Brain microvascular endothelial cell (primary cell): Measurements from ENCODE around the gene NCAM1.
A peak's percentile ranks its signal among the peaks of the same experiment; 100 is the strongest.

ENCODE experiments used
- DNase-seq: peaks from one replicate; pipeline ENCODE4 v3.0.0-alpha.2; 2020
- H3K27ac ChIP-seq: fragments of 250-450 bp; sonication (Bioruptor Pico); 2 replicates; pipeline ENCODE4 v1.5.1; 2020; ENCODE audit warnings: mild to moderate bottlenecking, moderate library complexity
- H3K27me3 ChIP-seq: fragments of 250-450 bp; sonication (Bioruptor Pico); replicated peaks from 2 replicates; pipeline ENCODE4 v1.5.1; 2020; ENCODE audit warnings: mild to moderate bottlenecking
- H3K36me3 ChIP-seq: fragments of 250-450 bp; sonication (Bioruptor Pico); replicated peaks from 2 replicates; pipeline ENCODE4 v1.5.1; 2020; ENCODE audit warnings: mild to moderate bottlenecking
- H3K4me3 ChIP-seq: 2 replicates; pipeline ENCODE4 v1.5.1; 2011; ENCODE audit warnings: low read depth, mild to moderate bottlenecking, control low read depth, low read length, moderate library complexity
- in situ Hi-C: cut with HindIII; loops from 2 replicates; pipeline ENCODE4 v1.10.0; 2017; ENCODE audit warnings: low sequenced_read_pairs, low pct_ligation_motif_present
- TF ChIP-seq, protein P1 (sequence below): IDR thresholded peaks from 2 replicates; pipeline ENCODE4 v1.5.1; 2011; ENCODE audit warnings: low read depth, mild to moderate bottlenecking, moderate library complexity, low read length, control low read depth, inconsistent platforms; ENCODE audit errors: missing control alignments

Gene NCAM1

GRCh38 chr11:112965656-112966055 lies 4.4 kb downstream of the NCAM1 start:
- Histone ChIP-seq H3K4me3 (no peak overlapping the region), H3K27me3 (peaks cover 22% of the 10 kb centered on the region), H3K27ac (no peak overlapping the region), H3K36me3 (no peaks in the 10 kb centered on the region)
- DNase-seq, result no peak
- TF ChIP-seq, protein P1, sequence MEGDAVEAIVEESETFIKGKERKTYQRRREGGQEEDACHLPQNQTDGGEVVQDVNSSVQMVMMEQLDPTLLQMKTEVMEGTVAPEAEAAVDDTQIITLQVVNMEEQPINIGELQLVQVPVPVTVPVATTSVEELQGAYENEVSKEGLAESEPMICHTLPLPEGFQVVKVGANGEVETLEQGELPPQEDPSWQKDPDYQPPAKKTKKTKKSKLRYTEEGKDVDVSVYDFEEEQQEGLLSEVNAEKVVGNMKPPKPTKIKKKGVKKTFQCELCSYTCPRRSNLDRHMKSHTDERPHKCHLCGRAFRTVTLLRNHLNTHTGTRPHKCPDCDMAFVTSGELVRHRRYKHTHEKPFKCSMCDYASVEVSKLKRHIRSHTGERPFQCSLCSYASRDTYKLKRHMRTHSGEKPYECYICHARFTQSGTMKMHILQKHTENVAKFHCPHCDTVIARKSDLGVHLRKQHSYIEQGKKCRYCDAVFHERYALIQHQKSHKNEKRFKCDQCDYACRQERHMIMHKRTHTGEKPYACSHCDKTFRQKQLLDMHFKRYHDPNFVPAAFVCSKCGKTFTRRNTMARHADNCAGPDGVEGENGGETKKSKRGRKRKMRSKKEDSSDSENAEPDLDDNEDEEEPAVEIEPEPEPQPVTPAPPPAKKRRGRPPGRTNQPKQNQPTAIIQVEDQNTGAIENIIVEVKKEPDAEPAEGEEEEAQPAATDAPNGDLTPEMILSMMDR, result no peak
- in situ Hi-C loops, result no loop called here

DNA sequence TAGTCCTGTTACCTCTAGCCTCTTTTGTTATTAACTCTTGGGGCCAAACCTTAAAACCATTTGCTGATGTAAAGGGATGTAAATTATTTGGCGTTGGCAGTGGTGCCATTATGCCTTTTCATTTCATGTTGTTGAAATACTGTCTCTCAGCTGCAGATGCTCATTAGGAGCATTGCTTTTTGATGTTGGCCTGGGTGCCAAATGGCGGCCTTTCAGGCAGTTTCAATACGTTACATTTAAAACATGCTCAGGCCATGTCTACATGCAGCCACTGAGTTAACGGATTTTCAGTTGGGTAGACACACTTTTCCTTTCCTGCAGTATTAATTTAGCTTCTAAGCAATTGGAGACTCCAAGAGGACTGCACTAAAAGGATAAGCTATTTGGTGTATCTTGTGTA lies 5.3 kb downstream of the NCAM1 start:
- TF ChIP-seq, protein P1, result no peak
- Histone ChIP-seq H3K27ac (no peak overlapping the region), H3K36me3 (no peaks in the 10 kb centered on the region), H3K4me3 (no peak overlapping the region), H3K27me3 (peaks cover 19% of the 10 kb centered on the region)
- no peak for DNase-seq
- in situ Hi-C loops, result no loop called here

DNA sequence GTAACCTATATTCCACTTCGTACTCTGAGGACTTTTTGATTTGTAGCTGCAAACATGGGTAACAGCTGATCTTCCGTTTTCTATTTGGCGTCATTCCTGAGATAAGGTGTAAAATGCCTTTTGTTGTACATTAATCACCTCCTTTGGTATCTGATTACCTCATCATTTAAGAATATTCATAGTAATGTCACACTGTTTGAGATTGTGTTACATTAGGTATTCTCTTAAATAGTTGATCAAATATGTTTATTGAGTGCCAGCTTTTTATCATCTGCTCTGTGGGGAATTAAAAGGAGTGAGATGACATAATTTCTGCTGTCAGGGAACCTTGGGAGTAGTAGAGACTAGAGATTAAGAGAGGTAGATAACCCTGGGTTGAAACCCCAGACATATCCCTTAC lies 5.9 kb downstream of the NCAM1 start:
- peaks cover 17% of the 10 kb centered on the region for H3K27me3 ChIP-seq
- no peak overlapping the region for H3K4me3 ChIP-seq
- DNase-seq, result no peak
- in situ Hi-C loops, result no loop called here
- H3K36me3 ChIP-seq, result no peaks in the 10 kb centered on the region
- no peak overlapping the region for H3K27ac ChIP-seq
- TF ChIP-seq, protein P1, result no peak

GRCh38 chr11:112968941-112969713 lies 7.9 kb downstream of the NCAM1 start:
- TF ChIP-seq, protein P1, result no peak
- Histone ChIP-seq H3K36me3 (no peaks in the 10 kb centered on the region), H3K27ac (no peak overlapping the region), H3K4me3 (no peak overlapping the region), H3K27me3 (peaks cover 2% of the 10 kb centered on the region)
- in situ Hi-C loops, result no loop called here
- DNase-seq, result peak; percentile 17

DNA sequence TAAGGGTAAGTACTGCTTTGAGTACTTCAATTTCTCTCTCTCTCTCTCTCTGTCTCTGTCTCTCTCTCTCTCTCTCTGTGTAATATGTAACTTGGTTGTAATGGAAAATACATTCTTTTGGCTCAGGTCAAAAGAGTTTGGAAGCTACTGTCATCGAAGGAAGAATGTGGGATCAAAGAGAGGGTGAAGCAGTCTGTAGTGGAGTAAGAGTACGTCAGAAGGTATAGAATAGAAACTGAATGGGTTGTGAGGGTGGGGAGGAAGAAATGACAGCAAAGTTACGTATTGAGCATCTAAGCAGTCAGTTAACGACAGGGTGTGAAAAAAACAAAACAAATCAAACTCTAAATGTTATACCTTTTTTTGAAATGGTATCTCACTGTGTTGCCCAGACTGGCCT lies 10.0 kb downstream of the NCAM1 start:
- no peak overlapping the region for H3K4me3 ChIP-seq
- in situ Hi-C loops, result no loop called here
- TF ChIP-seq, protein P1, result no peak
- H3K27ac ChIP-seq, result no peak overlapping the region
- no peak for DNase-seq
- H3K36me3 ChIP-seq, result no peaks in the 10 kb centered on the region
- H3K27me3 ChIP-seq, result no peaks in the 10 kb centered on the region

GRCh38 chr11:112971827-112972226 lies 10.6 kb downstream of the NCAM1 start:
- TF ChIP-seq, protein P1, result no peak
- in situ Hi-C loops, result no loop called here
- no peak for DNase-seq
- Histone ChIP-seq H3K27ac (no peak overlapping the region), H3K4me3 (no peak overlapping the region), H3K27me3 (no peaks in the 10 kb centered on the region), H3K36me3 (no peaks in the 10 kb centered on the region)
